Measurements from ENCODE around the gene PPARG. TPM values are rescaled to one million over a fixed set of nuclear protein-coding genes. Genes with fewer than 3 reads are reported as not detected.
"Not testable (repeated sequence)": the region's sequence is repeated elsewhere in the genome, so short reads cannot be mapped to it uniquely, and the experiment has no call there.

Gene PPARG
- total RNA-seq, 4 donors from 2014 or later = 16.9 to 146 (median 117) TPM

GRCh38 chr3:12447075-12447474, 158.2 kb downstream of the PPARG start:
- Histone ChIP-seq H3K27me3 (no peaks in the 10 kb centered on the region), H3K36me3 (no peaks in the 10 kb centered on the region), H3K9me3 (no peaks in the 10 kb centered on the region), H3K27ac (no peak overlapping the region), H3K4me1 (peaks cover 12 to 43% (median 28%) of the 10 kb centered on the region in 4 donors), H3K4me3 (no peak overlapping the region)
- WGBS, 2 donors (ENCODE audit: low coverage in 1 of 2) = 90 to 93% methylated on average over 4 of the region's 4 CpGs
- in situ Hi-C loops (cut with MboI; ENCODE audit: low pct_ligation_motif_present in 1 of 4, low pct_unique_long_range_greater_than_20kb in 1 of 4, low sequenced_read_pairs in 3 of 4) (no loop called here), intact Hi-C loops (cut with DNase I; ENCODE audit: low total_unique reads) (no loop called here)
- TF ChIP-seq EP300 (IDR thresholded peaks at IDR 0.05; ENCODE audit: low read depth) (no peak), CTCF (IDR thresholded peaks at IDR 0.05) (no peak), POLR2A (IDR thresholded peaks at IDR 0.05) (no peak), POLR2AphosphoS5 (IDR thresholded peaks at IDR 0.05) (no peak)
- no peak for DNase-seq

- 92% methylated on average over 4 of the region's 4 CpGs; no CpG with 5 or more reads in 1 of the 2 donors for WGBS, 2 donors (ENCODE audit: low coverage in 1 of 2)
These were observed 159.7 kb downstream of the PPARG start for GRCh38 chr3:12448404-12449202.

GRCh38 chr3:12449889-12450682, 161.2 kb downstream of the PPARG start:
- H3K36me3 ChIP-seq = no peaks in the 10 kb centered on the region
- H3K27ac ChIP-seq = no peak overlapping the region
- H3K4me3 ChIP-seq = no peak overlapping the region
- in situ Hi-C loops (cut with MboI; ENCODE audit: low pct_ligation_motif_present in 1 of 4, low pct_unique_long_range_greater_than_20kb in 1 of 4, low sequenced_read_pairs in 3 of 4) (no loop called here), intact Hi-C loops (cut with DNase I; ENCODE audit: low total_unique reads) (no loop called here)
- H3K4me1 ChIP-seq = peaks cover 7 to 24% (median 13%) of the 10 kb centered on the region in 4 donors
- WGBS, 2 donors (ENCODE audit: low coverage in 1 of 2) = 73 to 77% methylated on average over 5 to 8 of the region's 8 CpGs
- H3K9me3 ChIP-seq = no peaks in the 10 kb centered on the region
- H3K27me3 ChIP-seq = no peaks in the 10 kb centered on the region
- TF ChIP-seq CTCF (IDR thresholded peaks at IDR 0.05) (no peak), POLR2AphosphoS5 (IDR thresholded peaks at IDR 0.05) (no peak), EP300 (IDR thresholded peaks at IDR 0.05; ENCODE audit: low read depth) (no peak), POLR2A (IDR thresholded peaks at IDR 0.05) (no peak)
- no peak for DNase-seq

More at GRCh38 chr3:12448404-12449202, 159.7 kb downstream of the PPARG start:
- H3K36me3 ChIP-seq; DNase-seq; H3K27me3 ChIP-seq; in situ Hi-C loops (cut with MboI; ENCODE audit: low pct_ligation_motif_present in 1 of 4, low pct_unique_long_range_greater_than_20kb in 1 of 4, low sequenced_read_pairs in 3 of 4); H3K4me3 ChIP-seq; H3K27ac ChIP-seq; H3K9me3 ChIP-seq; intact Hi-C loops (cut with DNase I; ENCODE audit: low total_unique reads): not testable (repeated sequence)
- peaks cover 12 to 32% (median 23%) of the 10 kb centered on the region in 4 donors for H3K4me1 ChIP-seq

- Histone ChIP-seq H3K9me3 (no peaks in the 10 kb centered on the region), H3K27me3 (no peaks in the 10 kb centered on the region), H3K4me3 (no peak overlapping the region), H3K4me1 (peaks cover 0 to 10% (median 3%) of the 10 kb centered on the region in 4 donors), H3K27ac (no peak overlapping the region), H3K36me3 (no peaks in the 10 kb centered on the region)
- intact Hi-C loops (cut with DNase I; ENCODE audit: low total_unique reads) (no loop called here), in situ Hi-C loops (cut with MboI; ENCODE audit: low pct_ligation_motif_present in 1 of 4, low pct_unique_long_range_greater_than_20kb in 1 of 4, low sequenced_read_pairs in 3 of 4) (no loop called here)
- WGBS, 2 donors (ENCODE audit: low coverage in 1 of 2) = 86 to 93% methylated on average over 2 to 5 of the region's 5 CpGs
- DNase-seq = no peak
- TF ChIP-seq CTCF (IDR thresholded peaks at IDR 0.05) (no peak), EP300 (IDR thresholded peaks at IDR 0.05; ENCODE audit: low read depth) (no peak), POLR2AphosphoS5 (IDR thresholded peaks at IDR 0.05) (no peak), POLR2A (IDR thresholded peaks at IDR 0.05) (no peak)
These were observed 162.6 kb downstream of the PPARG start for GRCh38 chr3:12451481-12451880.
